Activated naive CD4-positive, alpha-beta T cell treated with Interleukin-2 at 50 U/mL for 16 hours (primary cell): ENCODE results near the gene DAD1.
A peak's percentile ranks its signal among the peaks of the same experiment; 100 is the strongest.
"Not testable (repeated sequence)": the region's sequence is repeated elsewhere in the genome, so short reads cannot be mapped to it uniquely, and the experiment has no call there.

ENCODE experiments used
- DNase-seq: peaks from one replicate; pipeline ENCODE4 v3.0.0-alpha.2; 2020

DAD1 gene

DNA sequence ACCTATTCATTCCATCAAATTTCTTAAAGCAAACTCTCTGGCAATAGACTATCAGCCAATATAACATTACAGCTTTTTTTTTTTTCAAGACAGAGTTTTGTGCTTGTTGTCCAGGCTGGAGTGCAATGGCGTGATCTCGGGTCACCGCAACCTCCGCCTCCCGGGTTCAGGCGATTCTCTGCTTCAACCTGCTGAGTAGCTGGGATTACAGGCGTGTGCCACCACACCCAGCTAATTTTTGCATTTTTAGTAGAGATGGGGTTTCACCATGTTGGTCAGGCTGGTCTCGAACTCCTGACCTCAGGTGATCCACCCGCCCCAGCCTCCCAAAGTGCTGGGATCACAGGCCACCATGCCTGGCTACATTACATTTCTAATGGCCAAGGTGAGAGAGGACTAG is 22.8 kb downstream of the DAD1 start:
- not testable (repeated sequence) for DNase-seq

DNA sequence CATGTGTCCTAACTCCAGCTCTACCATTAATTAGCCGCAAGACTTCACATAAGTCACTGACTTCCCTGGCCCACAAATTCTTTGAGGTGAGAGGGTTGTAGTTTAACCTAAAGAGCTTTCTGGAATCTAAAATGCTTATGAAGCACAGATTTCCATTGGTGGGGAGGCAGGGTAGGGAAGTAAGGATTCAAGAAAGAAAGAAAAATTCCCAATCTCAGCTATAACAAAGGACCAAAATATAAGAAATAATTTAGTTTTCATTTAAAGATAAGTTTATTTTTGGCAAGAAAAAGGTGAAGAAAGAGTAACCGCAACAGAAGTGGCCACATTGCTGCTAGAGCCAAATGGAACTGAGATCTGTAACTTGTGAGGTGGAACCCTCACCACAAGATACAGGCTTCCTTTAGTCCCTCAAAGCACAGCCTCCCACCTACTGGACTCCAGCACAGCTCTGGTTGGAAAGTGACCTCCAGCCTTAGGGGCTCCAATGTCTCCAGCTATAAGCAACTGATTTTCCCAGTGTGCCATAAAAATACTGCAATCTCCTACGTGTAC is 23.6 kb downstream of the DAD1 start:
- no peak for DNase-seq

DNA sequence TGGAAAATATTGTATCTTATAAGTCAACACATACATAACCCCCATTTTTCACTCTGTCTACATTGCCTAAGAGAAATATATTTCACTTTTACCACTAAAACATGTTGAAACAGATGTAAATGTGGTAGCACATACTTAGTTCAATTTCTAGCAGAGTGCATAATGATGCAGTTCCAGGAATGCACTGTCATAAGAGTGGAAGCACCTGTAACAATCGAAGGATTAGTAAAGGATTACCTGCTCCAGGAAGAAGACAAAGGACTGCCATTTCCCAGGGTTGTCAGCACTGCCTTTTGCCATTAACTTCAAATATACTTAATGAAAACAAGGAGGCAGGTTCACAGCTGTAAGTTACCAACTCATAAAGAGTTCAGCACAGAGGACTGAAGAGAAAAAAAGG is 24.6 kb downstream of the DAD1 start:
- DNase-seq, result no peak

DNA sequence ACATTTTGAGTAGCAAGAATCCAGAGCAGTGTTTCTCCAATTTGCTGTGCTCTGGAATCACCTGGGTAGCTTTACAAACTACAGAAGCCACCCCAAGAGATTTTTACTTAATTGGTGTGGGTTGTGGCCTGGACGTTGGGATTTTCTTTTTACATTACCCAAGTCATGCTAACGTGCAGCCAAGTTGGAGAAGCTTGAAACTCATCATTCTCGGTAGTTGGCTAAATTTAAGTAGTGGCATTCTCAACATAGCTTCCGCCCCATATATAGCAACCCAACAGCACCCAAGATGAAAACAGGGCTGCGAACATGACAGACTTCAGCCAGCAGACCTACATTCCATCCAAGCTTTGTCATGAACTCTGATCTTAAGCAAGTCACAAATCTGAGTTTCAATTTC is 25.0 kb downstream of the DAD1 start:
- no peak for DNase-seq

DNA sequence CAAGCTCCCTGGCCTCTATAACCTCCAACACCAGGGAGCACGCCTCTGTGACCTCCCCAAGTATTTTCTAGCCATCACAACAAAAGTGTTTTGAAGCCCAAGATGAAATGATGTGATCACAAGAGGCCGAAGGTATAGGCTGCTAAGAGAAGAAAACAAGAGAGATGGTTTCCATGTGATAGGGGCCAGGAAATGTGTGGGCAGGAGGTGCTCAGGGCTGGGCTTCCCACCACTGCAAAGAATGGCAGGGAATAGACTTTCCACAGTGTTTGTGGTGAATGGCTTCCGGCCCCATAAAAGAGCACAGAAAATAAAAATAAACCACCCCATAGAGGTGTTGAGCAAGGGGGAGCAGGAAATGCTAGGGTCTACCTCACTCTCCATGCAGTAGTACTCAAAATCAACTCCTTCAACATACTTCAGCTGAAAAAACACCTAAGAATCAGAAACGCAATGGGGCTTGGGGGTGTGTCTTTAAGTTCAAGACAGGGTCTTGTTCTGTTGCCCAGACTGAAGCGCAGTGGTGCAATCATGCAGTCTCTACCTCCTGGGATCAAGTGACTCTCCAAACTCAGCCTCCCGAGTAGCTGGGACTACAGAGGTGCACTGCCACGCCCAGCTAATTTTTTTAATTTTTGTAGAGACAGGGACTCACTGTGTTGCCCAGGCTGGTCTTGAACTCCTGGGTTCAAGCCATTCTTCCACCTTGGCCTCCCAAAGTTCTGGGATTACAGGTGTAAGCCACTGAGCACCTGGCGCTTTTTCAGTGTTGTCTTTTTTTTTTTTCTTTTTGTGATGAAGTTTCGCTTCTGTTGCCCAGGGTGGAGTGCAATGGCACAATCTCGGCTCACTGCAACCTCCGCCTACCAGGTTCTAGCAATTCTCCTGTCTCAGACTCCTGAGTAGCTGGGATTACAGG is 27.1 kb downstream of the DAD1 start:
- DNase-seq, result peak; percentile 74

DNA sequence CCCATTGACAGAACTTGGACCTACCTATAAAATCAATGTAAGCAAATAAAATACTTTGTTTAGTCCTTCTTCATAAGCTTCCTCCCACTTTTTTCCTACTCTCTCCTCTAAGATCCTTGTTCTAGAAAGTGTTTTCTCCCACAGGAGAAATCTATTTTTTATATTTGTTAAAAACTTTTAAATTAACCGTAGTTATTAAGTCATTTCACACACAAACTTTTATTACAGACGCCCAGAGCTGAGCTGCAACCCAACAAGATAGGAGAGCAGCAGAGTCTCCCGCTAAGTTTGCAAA is 27.7 kb downstream of the DAD1 start:
- no peak for DNase-seq

DNA sequence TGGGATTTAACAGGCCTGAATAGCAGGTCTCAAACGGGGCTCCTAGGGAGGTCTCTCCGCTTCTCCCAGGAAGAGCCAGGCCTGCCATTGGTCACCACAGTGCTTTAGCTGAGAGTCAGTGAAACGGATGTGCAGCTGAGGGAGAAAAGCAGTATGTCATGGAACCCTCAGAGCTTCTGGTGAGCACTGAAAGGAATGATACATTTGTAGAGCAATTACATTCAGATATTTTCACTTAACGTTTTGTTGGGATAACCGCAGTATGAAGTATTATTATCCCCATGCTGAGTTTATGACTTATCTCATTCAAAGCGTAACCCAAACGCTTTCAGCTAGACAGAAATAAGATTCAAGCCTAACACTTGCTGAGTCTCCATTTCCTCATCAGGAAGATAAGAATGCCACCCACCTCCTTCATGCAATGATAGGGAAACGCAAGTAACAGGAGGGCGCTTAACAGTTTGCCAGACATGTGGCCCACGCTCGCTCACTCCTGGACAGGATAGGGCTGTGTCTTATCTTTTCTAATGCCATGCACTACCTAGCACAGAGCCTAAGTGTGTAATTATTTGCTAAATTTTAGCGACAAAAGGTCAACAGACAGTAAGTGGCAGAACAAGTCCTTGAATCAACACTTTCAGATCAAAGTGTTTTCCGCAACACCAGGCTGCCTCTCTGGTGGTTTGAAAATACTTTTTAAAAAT is 28.2 kb downstream of the DAD1 start:
- DNase-seq, result peak; percentile 44

DNA sequence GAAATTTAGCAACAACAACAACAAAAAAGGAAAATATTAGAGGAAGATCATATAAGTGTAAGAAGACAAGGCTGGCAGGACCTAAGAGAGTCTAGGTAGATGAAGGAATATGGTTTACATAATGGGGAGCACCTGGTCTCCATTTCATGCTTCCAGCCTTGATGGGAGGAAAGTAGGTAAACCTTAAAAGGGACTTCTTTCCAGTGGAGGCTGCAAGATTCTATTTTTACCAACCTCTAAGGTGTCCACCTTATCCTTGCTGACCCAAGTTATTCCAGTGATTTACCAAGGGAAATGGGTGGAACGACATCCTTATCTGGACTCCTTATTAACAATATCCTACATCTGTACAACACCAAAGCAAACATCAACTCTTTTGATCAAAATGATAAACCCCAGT is 30.0 kb downstream of the DAD1 start:
- DNase-seq, result no peak

DNA sequence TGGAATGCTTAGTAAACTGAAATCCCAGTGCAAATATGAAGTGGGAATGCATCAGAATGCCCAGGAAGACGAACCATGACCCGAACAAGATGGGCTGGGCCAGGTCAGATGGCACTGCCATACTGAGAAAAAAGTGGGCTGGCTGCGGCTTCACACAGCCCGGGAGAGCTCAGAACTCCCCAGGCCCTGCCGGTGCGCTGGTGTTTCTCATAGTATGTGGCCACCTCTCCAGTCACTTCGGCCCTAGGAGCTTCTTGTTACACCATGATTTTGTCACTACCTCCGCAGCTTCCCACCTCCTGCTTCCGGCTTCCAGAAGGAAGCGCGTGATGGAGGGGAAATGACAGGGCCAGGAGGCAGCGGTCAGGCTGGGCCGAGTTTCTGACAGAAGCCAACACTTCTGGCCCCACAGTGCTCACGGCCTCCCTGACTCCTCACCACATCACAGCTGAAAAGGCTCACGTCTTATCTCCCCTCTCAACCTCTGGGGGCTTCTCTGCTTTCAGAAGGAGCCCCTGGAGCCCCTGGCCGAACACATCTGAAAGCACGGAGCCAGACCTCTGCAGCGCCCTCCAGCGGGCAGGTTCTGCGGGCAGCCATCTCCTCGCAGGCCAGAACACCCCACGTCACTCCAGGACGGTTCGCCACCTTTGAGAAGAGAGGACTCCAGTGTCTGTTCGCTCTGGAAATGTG is 30.7 kb downstream of the DAD1 start:
- peak; percentile 71 for DNase-seq

DNA sequence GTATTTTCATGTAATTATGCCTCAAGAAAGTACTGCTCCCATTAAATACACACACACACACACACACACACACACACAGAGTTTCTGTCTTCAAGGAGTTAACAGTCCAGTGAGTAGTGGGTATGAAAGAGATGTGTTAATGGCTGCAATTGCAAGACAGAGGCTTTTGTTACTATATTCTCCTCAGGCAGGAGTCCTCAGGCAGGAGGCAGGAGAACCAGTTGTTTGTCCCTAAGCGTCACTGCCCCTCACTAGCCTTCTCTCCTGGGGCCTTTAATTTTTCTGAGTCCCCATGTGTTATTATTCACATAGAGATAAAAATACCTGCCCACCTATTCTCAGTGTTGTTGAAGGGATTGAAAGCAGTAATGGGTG is 31.2 kb downstream of the DAD1 start:
- no peak for DNase-seq

DNA sequence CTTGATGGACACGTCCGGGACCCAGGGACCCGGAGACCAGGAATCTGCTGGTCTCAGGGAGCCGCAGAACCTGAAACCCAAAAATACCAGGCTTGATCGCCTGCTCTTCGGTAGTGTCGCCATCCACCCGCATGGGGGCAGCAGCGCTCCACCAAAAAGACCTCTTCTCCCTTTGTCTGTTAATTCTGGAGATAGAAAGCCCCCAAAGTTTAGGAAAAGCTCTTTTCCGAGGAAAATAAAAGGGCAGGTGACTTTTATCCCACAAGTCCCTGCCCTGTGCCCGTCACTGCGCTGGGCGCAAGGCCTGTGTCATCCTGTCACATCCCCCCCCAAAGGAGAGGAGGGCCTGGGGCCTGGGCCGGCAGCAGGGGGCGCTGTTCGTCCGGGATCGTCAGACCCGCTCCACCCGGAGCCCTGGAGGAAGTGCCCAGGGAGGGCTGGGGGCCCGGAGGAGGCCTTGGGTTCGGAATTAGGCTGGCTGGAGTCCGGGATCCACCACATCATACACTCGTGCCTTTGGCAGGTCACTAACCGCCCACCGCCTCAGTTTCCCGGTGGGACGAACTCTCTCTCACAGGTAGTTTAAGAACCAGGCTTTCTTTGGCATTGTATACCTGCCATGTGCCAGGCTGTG is 31.9 kb downstream of the DAD1 start:
- peak; percentile 91 for DNase-seq

DNA sequence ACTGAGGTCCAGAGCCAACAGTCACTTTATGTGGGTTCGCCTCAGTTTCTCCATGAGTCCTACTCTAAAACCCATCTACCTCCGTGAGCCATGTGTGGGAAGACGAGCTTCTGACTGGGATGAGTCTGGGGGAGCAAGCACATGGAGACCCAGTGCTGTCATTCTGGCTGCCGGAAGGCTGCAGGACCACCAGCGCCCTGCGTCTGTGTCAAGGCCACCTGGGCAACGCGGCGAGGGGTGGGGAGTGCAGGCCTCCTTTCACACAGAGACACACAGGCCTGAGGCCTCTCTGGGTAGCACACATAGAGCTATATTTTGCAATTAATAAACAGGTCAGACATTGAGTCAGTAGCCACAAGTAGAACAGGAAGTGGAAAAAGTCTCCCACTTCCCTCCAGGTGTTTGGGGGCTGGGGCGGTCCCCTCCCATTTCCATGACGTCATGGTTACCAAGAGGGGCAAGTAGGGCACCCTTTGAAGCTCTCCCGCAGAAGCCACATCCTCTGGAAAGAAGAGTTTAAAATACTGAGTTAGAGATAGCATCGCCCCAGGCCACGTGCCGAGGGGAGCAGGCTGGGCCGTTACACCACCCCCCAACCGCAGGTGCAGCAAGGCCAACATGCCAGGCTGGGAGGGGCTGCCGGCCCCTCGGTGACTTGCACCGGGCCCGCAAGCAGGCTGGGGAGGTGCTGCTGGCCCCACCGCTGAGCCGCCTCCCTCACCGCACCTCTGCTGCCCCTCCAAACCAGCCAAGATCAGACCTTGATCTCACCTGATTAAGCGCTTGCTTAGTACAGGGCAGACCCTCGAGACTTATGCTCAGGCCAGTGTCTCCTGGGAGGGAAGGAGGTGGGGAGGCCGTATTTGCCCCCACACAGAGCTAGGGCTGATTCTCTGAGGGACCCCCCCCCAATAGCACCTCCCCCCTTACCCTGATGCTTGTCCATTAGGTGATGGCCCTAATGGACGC is 32.7 kb downstream of the DAD1 start:
- DNase-seq, result peak; percentile 96

DNA sequence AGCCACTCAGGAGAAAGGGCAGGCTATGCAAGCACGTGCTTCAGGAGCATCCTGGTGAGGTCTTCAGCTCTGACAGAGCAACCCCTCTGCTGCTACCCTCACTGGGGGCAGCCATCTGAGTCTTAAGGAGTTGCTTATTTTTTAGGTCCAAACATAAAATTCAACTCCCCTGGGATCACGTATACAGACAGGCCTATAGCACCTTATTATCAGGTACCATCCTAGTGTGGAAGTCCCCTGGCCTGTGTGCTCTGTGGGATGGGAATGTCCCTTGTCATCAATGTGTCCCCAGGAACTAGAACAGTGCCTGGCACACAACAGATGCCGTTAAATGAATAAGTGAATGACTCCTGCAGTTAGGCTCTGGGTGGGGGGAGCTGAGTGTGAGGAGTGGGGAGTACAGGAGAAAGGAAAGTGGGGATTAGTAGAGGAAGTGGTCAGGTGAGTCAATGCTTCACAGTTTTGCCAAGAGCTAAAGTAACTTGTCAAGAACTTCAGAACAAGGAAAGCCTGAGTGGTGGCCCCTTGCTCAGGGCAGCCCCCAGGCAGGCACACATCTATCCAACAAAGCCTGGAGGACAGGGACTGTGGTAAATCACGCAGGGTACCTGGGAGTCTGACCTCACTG is 33.5 kb downstream of the DAD1 start:
- DNase-seq, result peak; percentile 69

DNA sequence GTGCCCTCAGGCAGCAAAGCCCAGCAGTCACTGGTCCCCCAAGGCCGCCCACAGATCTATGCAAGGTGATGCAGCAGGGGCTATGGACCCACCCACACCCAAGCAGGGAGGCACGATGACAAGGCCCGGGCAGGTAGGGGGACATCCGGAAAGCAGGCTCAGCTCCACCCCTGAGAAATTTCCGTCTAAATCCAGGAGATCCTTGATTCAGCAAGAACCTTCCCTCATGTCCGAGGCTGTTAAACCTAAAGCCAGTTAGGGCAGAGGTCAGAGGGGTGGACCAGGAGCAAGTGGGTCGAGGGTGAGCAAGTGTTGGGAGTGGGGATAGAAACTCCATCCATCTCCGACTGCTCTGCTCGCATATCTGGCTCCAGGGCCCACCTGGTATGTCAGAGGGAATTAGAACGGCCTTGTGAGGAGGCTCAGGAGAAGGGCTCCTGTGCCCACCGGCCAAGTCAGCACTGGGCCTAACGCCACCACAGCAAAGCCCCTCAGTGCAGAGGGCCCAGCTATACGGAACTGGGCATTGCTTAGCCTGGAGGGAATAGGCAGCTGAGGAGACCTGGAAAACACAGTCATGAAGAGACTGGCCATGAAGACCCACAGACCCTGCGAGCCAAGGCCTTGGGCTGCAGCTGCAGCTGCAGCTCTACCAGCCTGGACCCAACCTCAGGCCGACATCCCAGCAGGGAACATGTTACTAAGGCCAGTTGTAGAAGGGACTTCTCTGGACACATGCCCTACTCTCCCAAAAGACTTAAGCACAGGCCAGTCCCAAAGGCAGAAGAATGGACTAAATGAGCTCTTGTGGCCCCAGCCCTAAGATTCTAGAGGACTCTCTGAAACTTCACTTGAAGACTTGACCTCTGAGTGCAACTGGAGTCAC is 34.3 kb downstream of the DAD1 start:
- no peak for DNase-seq

DNA sequence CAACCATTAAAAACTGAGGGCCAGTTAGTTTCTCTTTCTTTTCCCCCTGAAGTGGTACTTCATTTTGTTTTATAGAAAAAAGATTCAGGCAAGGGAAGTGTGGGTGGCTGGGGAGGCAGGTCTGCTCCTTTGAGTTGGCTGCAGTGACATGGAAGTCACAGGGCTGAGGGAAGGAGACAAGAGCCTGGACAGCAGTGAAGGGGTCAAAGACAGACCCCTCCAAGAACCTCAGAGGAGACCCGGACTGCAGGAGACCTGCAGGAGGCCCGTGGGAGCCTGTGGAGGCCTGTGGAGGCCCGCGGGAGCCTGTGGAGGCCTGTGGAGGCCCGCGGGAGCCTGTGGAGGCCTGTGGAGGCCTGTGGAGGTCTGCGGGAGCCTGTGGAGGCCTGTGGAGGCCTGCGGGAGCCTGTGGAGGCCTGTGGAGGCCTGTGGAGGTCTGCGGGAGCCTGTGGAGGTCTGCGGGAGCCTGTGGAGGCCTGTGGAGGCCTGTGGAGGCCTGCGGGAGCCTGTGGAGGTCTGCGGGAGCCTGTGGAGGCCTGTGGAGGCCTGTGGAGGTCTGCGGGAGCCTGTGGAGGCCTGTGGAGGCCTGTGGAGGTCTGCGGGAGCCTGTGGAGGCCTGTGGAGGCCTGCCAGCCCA is 35.0 kb downstream of the DAD1 start:
- not testable (repeated sequence) for DNase-seq

DNA sequence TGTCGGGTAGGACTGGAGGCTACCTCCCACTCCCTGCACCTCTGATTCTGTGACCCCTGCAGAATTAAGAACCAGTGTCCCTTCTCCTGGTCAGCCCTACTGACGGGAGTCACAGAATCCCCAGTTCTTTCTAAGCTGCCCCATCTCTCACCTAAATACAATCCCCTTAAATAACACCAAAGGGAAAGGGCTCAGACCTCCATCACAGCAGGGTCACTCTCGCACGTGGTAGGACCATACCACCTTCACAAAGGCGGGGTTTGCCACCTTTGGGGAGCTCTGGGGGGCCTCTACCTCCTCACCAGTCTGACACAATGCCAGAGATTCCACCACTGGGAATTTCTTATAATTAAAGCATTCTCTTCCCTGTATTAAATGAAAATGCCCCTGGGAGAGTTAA is 35.6 kb downstream of the DAD1 start:
- DNase-seq, result no peak

DNA sequence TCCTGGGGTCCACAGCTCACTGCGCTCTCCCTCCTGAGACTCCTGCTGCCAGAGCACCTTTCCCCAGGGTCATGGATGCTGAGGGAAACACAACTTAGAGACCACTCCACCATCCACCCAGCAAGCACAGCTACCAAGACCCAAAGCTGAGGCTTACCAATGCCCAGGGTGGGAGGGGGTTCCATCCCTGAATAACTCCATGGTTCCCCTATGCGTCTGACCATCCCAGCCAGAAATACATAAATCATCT is 36.3 kb downstream of the DAD1 start:
- DNase-seq, result no peak

DNA sequence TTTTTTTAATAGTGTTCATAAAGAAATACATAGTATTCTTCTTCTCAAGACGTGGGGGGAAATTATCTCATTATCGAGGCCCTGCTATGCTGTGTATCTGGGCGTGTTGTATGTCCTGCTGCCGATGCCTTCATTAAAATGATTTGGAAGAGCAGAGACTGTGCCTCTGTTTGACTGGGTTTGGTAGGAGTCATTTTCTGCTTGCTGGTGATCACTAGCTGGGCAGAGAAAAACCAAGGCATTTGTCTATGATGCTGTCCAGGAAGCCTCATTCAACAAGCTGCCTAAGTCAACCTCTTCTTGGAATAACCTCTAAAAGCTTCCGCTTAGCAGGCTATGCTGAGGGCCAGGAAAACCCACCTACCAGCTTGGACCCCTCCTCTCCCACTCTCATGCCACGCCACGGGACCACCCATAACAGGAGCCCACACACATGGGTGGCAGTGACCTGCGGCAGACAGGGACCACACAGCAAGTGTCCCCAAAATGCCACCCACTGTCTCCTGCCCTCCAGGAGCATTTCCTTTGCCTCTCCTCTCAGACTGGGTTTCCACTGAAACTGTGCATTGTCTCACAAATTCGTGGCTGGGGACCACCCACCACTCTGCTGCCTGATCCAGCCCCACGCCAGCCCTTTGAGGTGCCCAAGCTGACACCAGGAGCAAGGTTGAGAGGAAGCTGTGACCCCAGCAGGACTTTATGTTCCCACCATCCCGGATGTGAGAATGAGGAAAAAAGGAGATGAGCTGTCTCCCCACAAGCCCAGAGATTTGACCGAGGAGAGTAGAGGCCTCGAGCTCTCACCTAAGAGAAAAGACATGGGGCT is 36.8 kb downstream of the DAD1 start:
- DNase-seq, result peak; percentile 3

DNA sequence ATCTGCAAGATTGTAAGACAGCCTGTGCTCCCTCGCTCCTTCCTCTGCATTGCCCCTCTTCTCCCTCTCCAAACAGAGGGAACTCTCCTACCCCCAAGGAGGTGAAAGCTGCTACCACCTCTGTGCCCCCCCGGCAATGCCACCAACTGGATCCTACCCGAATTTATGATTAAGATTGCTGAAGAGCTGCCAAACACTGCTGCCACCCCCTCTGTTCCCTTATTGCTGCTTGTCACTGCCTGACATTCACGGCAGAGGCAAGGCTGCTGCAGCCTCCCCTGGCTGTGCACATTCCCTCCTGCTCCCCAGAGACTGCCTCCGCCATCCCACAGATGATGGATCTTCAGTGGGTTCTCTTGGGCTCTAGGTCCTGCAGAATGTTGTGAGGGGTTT is 37.4 kb downstream of the DAD1 start:
- peak; percentile 20 for DNase-seq
